HCT116 (cell line): ENCODE measurements around the gene RANBP6.

ENCODE experiments used
- CEBPB ChIP-seq: IDR thresholded peaks from 2 replicates; pipeline ENCODE4 v1.6.1; 2012; ENCODE audit warnings: low read depth
- CTCF ChIP-seq, 3 experiments: fragments of 200-600 bp in 1 of 3; sonication (generic) in 1 of 3; IDR thresholded peaks in 2 of 3; conservative IDR thresholded peaks in 1 of 3; 2 replicates each; pipeline ENCODE4 v1.5.1; 2012 to 2017; ENCODE audit warnings: low read depth in 2 of 3, low read length in 2 of 3, antibody characterized with exemption in 1 of 3, borderline replicate concordance in 1 of 3, control low read depth in 1 of 3, mild to moderate bottlenecking in 1 of 3, mixed read lengths in 1 of 3, mixed run types in 1 of 3, moderate library complexity in 1 of 3; ENCODE audit not compliant: insufficient read depth in 1 of 3
- EZH2 ChIP-seq: fragments of 200-600 bp; sonication (generic); IDR thresholded peaks from 2 replicates; pipeline ENCODE4 v1.6.1; 2017; ENCODE audit warnings: antibody characterized with exemption, mixed run types
- MAX ChIP-seq: IDR thresholded peaks from 2 replicates; pipeline ENCODE4 v1.6.1; 2012
- POLR2A ChIP-seq: IDR thresholded peaks from 2 replicates; pipeline ENCODE4 v1.7.0; 2011; ENCODE audit warnings: borderline replicate concordance; ENCODE audit not compliant: insufficient read depth, insufficient read length; ENCODE audit errors: extremely low read depth
- TCF7L2 ChIP-seq: IDR thresholded peaks from 2 replicates; pipeline ENCODE4 v1.7.0; 2011; ENCODE audit warnings: borderline replicate concordance, inconsistent platforms; ENCODE audit not compliant: insufficient read depth, insufficient read length; ENCODE audit errors: extremely low read depth
- ZNF274 ChIP-seq: fragments of 200-500 bp; sonication (Bioruptor generic); IDR thresholded peaks from 2 replicates; pipeline ENCODE4 v1.6.1; 2014; ENCODE audit warnings: mild to moderate bottlenecking, low read depth, low read length, inconsistent platforms

- no peak for TF ChIP-seq CEBPB
- peak; percentile 37 to 67 (median 67); a peak in 5 of 6 replicates for TF ChIP-seq CTCF (IDR thresholded peaks at IDR 0.05 in 2 of 3, conservative IDR thresholded peaks at IDR 0.05 in 1 of 3; ENCODE audit: borderline replicate concordance in 1 of 3, insufficient read depth in 1 of 3, low read depth in 2 of 3, low read length in 2 of 3)
- no peak for TF ChIP-seq ZNF274
- no peak for TF ChIP-seq MAX
- TF ChIP-seq TCF7L2, result peak; percentile 57
- TF ChIP-seq POLR2A, result no peak
- TF ChIP-seq EZH2, result no peak
Observed at GRCh38 chr9:6024035-6024554, 8.7 kb upstream of the RANBP6 start.
